Measurements from ENCODE around the gene NRP2. TPM values are rescaled to one million over a fixed set of nuclear protein-coding genes. Genes with fewer than 3 reads are reported as not detected.

Gene NRP2
- total RNA-seq, 1 experiment from 2014 or later, result 1.2 TPM

DNA sequence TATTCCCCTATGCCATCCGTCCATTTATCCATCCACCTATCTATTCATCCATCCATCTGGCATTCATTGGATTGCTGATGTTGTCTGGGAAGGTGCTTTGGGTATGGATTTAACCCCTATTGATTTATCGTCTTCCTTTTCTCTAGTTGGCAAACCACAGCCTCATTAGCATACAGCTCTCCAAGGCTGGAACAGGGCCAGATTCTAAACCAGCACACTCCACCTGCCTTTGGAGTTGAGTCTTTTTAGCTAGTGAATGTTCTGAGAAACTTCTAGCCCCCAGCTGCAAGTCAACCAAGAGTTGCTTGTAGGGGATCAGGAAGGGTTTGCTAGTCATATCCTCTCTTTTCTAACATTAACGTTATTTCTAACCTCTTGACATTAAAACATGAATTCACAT lies 90.7 kb downstream of the NRP2 start:
- ChIA-PET CTCF (interaction anchor here (2.2 kb wide), 1 partner anchor 154 kb away, joined by 10 read pairs; no protein-coding TSS in a partner anchor), RAD21 (ENCODE audit: low non-redundant PET in 1 of 2, low total read pairs in 2 of 2, uncharacterized antibody in 2 of 2, unreplicated experiment in 2 of 2) (no interaction called here), POLR2A (no interaction called here)
- ATAC-seq, result no peak
- no peak for TF ChIP-seq YY1 (IDR thresholded peaks at IDR 0.05; ENCODE audit: extremely low read depth, insufficient replicate concordance, low read depth, low read length)
- no peak for TF ChIP-seq FOSL1 (IDR thresholded peaks at IDR 0.05; ENCODE audit: low read depth)
- TF ChIP-seq, protein P1, sequence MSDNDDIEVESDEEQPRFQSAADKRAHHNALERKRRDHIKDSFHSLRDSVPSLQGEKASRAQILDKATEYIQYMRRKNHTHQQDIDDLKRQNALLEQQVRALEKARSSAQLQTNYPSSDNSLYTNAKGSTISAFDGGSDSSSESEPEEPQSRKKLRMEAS (IDR thresholded peaks at IDR 0.05), result no peak
- TF ChIP-seq JUND (IDR thresholded peaks at IDR 0.05), result no peak
- Histone ChIP-seq H4K20me1 (ENCODE audit: insufficient read depth) (no peaks in the 10 kb centered on the region), H3K79me2 (ENCODE audit: insufficient read depth, low read length) (no peaks in the 10 kb centered on the region), H3K27ac (ENCODE audit: low read depth, low read length) (no peak overlapping the region), H3K4me1 (ENCODE audit: control insufficient read depth in 1 of 2, insufficient read depth in 2 of 2, low read length in 2 of 2) (peaks cover 9 to 17% of the 10 kb centered on the region in 2 experiments), H2AFZ (ENCODE audit: low read depth, low read length, poor library complexity, severe bottlenecking) (no peak overlapping the region), H3K9ac (ENCODE audit: low read length) (no peak overlapping the region), H3K36me3 (ENCODE audit: control insufficient read depth in 1 of 2, insufficient read depth in 2 of 2, low read length in 2 of 2) (no peaks in the 10 kb centered on the region), H3K9me3 (ENCODE audit: control insufficient read depth in 1 of 2, insufficient read depth in 1 of 2, low read depth in 1 of 2, low read length in 2 of 2) (no peaks in the 10 kb centered on the region), H3K4me3 (replicated peaks in 1 of 2; ENCODE audit: low read depth in 1 of 2, low read length in 2 of 2) (no peak overlapping the region), H3K9me2 (ENCODE audit: insufficient read depth) (no peaks in the 10 kb centered on the region), H3K27me3 (ENCODE audit: insufficient read depth, low read length) (peaks cover 21% of the 10 kb centered on the region; the same call in 1 of the 2 replicates), H3K4me2 (ENCODE audit: low read length) (no peak overlapping the region)
- no TSS peak for BruUV-seq (replicated peaks)
- intact Hi-C loops (cut with micrococcal nuclease), result loop anchor here (10.0 kb wide), 1 partner anchor 1448 kb away; no protein-coding TSS in a partner anchor
- no peak for DNase-seq (ENCODE audit: low read depth, low spot score)

DNA sequence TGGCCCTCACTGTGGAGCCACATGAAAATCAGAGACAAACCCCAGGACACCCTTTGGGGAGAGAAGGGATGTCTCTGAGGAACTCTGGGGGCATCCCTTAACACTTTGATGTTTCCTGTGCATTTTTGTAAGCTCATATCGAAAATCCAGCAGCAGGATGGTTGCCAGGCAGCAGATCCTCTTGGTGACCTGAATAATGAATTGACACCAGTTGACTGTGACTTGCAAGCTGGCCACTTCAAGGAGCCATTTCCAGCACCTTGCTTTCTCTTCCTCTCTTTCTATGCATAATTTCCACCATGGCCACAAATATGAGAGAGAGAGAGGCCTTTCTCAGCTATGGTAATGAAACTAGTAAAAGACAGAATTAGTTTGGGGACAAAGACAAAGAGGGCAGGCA lies 91.7 kb downstream of the NRP2 start:
- DNase-seq (ENCODE audit: low read depth, low spot score), result no peak
- H3K27ac ChIP-seq (ENCODE audit: low read depth, low read length), result no peak overlapping the region
- TF ChIP-seq SIN3A (IDR thresholded peaks at IDR 0.05; ENCODE audit: low read depth), result no peak
- TF ChIP-seq, protein P2, sequence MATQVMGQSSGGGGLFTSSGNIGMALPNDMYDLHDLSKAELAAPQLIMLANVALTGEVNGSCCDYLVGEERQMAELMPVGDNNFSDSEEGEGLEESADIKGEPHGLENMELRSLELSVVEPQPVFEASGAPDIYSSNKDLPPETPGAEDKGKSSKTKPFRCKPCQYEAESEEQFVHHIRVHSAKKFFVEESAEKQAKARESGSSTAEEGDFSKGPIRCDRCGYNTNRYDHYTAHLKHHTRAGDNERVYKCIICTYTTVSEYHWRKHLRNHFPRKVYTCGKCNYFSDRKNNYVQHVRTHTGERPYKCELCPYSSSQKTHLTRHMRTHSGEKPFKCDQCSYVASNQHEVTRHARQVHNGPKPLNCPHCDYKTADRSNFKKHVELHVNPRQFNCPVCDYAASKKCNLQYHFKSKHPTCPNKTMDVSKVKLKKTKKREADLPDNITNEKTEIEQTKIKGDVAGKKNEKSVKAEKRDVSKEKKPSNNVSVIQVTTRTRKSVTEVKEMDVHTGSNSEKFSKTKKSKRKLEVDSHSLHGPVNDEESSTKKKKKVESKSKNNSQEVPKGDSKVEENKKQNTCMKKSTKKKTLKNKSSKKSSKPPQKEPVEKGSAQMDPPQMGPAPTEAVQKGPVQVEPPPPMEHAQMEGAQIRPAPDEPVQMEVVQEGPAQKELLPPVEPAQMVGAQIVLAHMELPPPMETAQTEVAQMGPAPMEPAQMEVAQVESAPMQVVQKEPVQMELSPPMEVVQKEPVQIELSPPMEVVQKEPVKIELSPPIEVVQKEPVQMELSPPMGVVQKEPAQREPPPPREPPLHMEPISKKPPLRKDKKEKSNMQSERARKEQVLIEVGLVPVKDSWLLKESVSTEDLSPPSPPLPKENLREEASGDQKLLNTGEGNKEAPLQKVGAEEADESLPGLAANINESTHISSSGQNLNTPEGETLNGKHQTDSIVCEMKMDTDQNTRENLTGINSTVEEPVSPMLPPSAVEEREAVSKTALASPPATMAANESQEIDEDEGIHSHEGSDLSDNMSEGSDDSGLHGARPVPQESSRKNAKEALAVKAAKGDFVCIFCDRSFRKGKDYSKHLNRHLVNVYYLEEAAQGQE (IDR thresholded peaks at IDR 0.05; ENCODE audit: low read depth), result no peak
- TF ChIP-seq EZH2 (IDR thresholded peaks at IDR 0.05), result no peak
- no peak for TF ChIP-seq TCF7L2 (IDR thresholded peaks at IDR 0.05; ENCODE audit: borderline replicate concordance, extremely low read depth, insufficient read depth, insufficient read length)
- no peak for TF ChIP-seq ZNF274 (IDR thresholded peaks at IDR 0.05; ENCODE audit: low read depth, low read length)
- no peak for TF ChIP-seq EGR1 (IDR thresholded peaks at IDR 0.05; ENCODE audit: low read depth)
- TF ChIP-seq POLR2A (IDR thresholded peaks at IDR 0.05; ENCODE audit: borderline replicate concordance, extremely low read depth, insufficient read depth, insufficient read length), result no peak
- no peak for TF ChIP-seq EZH2phosphoT487 (IDR thresholded peaks at IDR 0.05; ENCODE audit: borderline replicate concordance)
- no peak for TF ChIP-seq SRF (IDR thresholded peaks at IDR 0.05; ENCODE audit: low read depth)
- TF ChIP-seq ELF1 (IDR thresholded peaks at IDR 0.05; ENCODE audit: borderline replicate concordance, low read depth), result no peak
- no peak for TF ChIP-seq JUND (IDR thresholded peaks at IDR 0.05)
- TF ChIP-seq, protein P1 (IDR thresholded peaks at IDR 0.05), result no peak
- TF ChIP-seq, protein P3, sequence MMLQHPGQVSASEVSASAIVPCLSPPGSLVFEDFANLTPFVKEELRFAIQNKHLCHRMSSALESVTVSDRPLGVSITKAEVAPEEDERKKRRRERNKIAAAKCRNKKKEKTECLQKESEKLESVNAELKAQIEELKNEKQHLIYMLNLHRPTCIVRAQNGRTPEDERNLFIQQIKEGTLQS (IDR thresholded peaks at IDR 0.05), result no peak
- no peak for TF ChIP-seq FOSL1 (IDR thresholded peaks at IDR 0.05; ENCODE audit: low read depth)
- H3K36me3 ChIP-seq (ENCODE audit: control insufficient read depth in 1 of 2, insufficient read depth in 2 of 2, low read length in 2 of 2), result no peaks in the 10 kb centered on the region
- intact Hi-C loops (cut with micrococcal nuclease), result loop anchor here (10.0 kb wide), 1 partner anchor 1449 kb away; no protein-coding TSS in a partner anchor
- H3K9ac ChIP-seq (ENCODE audit: low read length), result no peak overlapping the region
- no peaks in the 10 kb centered on the region for H3K9me3 ChIP-seq (ENCODE audit: control insufficient read depth in 1 of 2, insufficient read depth in 1 of 2, low read depth in 1 of 2, low read length in 2 of 2)
- H2AFZ ChIP-seq (ENCODE audit: low read depth, low read length, poor library complexity, severe bottlenecking), result no peak overlapping the region
- H3K9me2 ChIP-seq (ENCODE audit: insufficient read depth), result no peaks in the 10 kb centered on the region
- no peak overlapping the region for H3K4me2 ChIP-seq (ENCODE audit: low read length)
- no peak for ATAC-seq
- peaks cover 21% of the 10 kb centered on the region; the same call in 1 of the 2 replicates for H3K27me3 ChIP-seq (ENCODE audit: insufficient read depth, low read length)
- BruUV-seq (replicated peaks), result no TSS peak
- POLR2A ChIA-PET, result no interaction called here
- no peak overlapping the region for H3K4me3 ChIP-seq (replicated peaks in 1 of 2; ENCODE audit: low read depth in 1 of 2, low read length in 2 of 2)
- no peaks in the 10 kb centered on the region for H4K20me1 ChIP-seq (ENCODE audit: insufficient read depth)
- peaks cover 9 to 15% of the 10 kb centered on the region in 2 experiments for H3K4me1 ChIP-seq (ENCODE audit: control insufficient read depth in 1 of 2, insufficient read depth in 2 of 2, low read length in 2 of 2)
- RAD21 ChIA-PET (ENCODE audit: low non-redundant PET in 1 of 2, low total read pairs in 2 of 2, uncharacterized antibody in 2 of 2, unreplicated experiment in 2 of 2), result no interaction called here
- CTCF ChIA-PET, result interaction anchor here (2.2 kb wide), 1 partner anchor 152 kb away, joined by 10 read pairs; no protein-coding TSS in a partner anchor
- H3K79me2 ChIP-seq (ENCODE audit: insufficient read depth, low read length), result no peaks in the 10 kb centered on the region

Data from HCT116 (cell line).